ENCODE results near the gene HTR4. TPM values are rescaled to one million over a fixed set of nuclear protein-coding genes. Genes with fewer than 3 reads are reported as not detected.

Gene HTR4
- total RNA-seq, 1 experiment from 2014 or later, result not detected

DNA sequence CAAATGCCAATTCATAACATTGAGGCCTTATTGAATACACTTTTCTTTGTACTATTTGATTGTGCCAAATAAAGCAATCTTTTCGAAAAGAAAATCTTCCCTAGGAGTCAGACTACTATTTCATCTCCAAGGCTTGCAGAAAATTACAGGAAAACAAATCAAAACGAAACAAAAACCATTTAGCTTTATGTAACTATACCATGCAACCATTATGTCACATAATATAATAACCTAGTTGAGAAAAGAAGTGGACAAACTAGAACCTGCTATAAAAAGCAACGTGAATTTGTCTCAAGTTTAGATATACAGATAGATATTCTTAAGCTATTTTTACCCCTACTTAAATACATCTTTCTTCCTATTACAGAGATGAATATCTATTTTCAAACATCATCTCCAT lies 18.0 kb downstream of the HTR4 start:
- peaks cover 21% of the 10 kb centered on the region for H3K27me3 ChIP-seq (ENCODE audit: insufficient read depth, low read length)
- ATAC-seq, result no peak

More for the DNA sequence above, 18.0 kb downstream of the HTR4 start:
- no peak overlapping the region for H3K27ac ChIP-seq (ENCODE audit: low read depth, low read length)
- H2AFZ ChIP-seq (ENCODE audit: low read depth, low read length, poor library complexity, severe bottlenecking), result no peak overlapping the region
- TF ChIP-seq, protein P1, sequence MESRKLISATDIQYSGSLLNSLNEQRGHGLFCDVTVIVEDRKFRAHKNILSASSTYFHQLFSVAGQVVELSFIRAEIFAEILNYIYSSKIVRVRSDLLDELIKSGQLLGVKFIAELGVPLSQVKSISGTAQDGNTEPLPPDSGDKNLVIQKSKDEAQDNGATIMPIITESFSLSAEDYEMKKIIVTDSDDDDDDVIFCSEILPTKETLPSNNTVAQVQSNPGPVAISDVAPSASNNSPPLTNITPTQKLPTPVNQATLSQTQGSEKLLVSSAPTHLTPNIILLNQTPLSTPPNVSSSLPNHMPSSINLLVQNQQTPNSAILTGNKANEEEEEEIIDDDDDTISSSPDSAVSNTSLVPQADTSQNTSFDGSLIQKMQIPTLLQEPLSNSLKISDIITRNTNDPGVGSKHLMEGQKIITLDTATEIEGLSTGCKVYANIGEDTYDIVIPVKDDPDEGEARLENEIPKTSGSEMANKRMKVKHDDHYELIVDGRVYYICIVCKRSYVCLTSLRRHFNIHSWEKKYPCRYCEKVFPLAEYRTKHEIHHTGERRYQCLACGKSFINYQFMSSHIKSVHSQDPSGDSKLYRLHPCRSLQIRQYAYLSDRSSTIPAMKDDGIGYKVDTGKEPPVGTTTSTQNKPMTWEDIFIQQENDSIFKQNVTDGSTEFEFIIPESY (IDR thresholded peaks at IDR 0.05; ENCODE audit: extremely low read depth, insufficient replicate concordance, low read length), result no peak
- no peak for TF ChIP-seq SP1 (IDR thresholded peaks at IDR 0.05; ENCODE audit: low read depth)
- TF ChIP-seq ELF1 (IDR thresholded peaks at IDR 0.05; ENCODE audit: borderline replicate concordance, low read depth), result no peak
- TF ChIP-seq RAD21 (IDR thresholded peaks at IDR 0.05; ENCODE audit: low read depth), result no peak
- no peak for TF ChIP-seq TCF7L2 (IDR thresholded peaks at IDR 0.05; ENCODE audit: borderline replicate concordance, extremely low read depth, insufficient read depth, insufficient read length)
- TF ChIP-seq SIN3A (IDR thresholded peaks at IDR 0.05; ENCODE audit: low read depth), result no peak
- no peak for TF ChIP-seq SRF (IDR thresholded peaks at IDR 0.05; ENCODE audit: low read depth)
- TF ChIP-seq, protein P2, sequence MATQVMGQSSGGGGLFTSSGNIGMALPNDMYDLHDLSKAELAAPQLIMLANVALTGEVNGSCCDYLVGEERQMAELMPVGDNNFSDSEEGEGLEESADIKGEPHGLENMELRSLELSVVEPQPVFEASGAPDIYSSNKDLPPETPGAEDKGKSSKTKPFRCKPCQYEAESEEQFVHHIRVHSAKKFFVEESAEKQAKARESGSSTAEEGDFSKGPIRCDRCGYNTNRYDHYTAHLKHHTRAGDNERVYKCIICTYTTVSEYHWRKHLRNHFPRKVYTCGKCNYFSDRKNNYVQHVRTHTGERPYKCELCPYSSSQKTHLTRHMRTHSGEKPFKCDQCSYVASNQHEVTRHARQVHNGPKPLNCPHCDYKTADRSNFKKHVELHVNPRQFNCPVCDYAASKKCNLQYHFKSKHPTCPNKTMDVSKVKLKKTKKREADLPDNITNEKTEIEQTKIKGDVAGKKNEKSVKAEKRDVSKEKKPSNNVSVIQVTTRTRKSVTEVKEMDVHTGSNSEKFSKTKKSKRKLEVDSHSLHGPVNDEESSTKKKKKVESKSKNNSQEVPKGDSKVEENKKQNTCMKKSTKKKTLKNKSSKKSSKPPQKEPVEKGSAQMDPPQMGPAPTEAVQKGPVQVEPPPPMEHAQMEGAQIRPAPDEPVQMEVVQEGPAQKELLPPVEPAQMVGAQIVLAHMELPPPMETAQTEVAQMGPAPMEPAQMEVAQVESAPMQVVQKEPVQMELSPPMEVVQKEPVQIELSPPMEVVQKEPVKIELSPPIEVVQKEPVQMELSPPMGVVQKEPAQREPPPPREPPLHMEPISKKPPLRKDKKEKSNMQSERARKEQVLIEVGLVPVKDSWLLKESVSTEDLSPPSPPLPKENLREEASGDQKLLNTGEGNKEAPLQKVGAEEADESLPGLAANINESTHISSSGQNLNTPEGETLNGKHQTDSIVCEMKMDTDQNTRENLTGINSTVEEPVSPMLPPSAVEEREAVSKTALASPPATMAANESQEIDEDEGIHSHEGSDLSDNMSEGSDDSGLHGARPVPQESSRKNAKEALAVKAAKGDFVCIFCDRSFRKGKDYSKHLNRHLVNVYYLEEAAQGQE (IDR thresholded peaks at IDR 0.05; ENCODE audit: low read depth), result no peak
- TF ChIP-seq ZNF274 (IDR thresholded peaks at IDR 0.05; ENCODE audit: low read depth, low read length), result no peak
- no peak for TF ChIP-seq EZH2 (IDR thresholded peaks at IDR 0.05)
- TF ChIP-seq POLR2AphosphoS5 (IDR thresholded peaks at IDR 0.05; ENCODE audit: low read depth, low read length), result no peak
- TF ChIP-seq, protein P3, sequence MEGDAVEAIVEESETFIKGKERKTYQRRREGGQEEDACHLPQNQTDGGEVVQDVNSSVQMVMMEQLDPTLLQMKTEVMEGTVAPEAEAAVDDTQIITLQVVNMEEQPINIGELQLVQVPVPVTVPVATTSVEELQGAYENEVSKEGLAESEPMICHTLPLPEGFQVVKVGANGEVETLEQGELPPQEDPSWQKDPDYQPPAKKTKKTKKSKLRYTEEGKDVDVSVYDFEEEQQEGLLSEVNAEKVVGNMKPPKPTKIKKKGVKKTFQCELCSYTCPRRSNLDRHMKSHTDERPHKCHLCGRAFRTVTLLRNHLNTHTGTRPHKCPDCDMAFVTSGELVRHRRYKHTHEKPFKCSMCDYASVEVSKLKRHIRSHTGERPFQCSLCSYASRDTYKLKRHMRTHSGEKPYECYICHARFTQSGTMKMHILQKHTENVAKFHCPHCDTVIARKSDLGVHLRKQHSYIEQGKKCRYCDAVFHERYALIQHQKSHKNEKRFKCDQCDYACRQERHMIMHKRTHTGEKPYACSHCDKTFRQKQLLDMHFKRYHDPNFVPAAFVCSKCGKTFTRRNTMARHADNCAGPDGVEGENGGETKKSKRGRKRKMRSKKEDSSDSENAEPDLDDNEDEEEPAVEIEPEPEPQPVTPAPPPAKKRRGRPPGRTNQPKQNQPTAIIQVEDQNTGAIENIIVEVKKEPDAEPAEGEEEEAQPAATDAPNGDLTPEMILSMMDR (IDR thresholded peaks at IDR 0.05 in 2 of 3, conservative IDR thresholded peaks at IDR 0.05 in 1 of 3; ENCODE audit: borderline replicate concordance in 1 of 3, insufficient read depth in 1 of 3, low read depth in 2 of 3, low read length in 2 of 3), result no peak
- TF ChIP-seq, protein P4, sequence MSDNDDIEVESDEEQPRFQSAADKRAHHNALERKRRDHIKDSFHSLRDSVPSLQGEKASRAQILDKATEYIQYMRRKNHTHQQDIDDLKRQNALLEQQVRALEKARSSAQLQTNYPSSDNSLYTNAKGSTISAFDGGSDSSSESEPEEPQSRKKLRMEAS (IDR thresholded peaks at IDR 0.05), result no peak
- TF ChIP-seq CBX3 (IDR thresholded peaks at IDR 0.05; ENCODE audit: low read depth), result no peak
- no peak for TF ChIP-seq YY1 (IDR thresholded peaks at IDR 0.05; ENCODE audit: extremely low read depth, insufficient replicate concordance, low read depth, low read length)
- TF ChIP-seq CEBPB (IDR thresholded peaks at IDR 0.05; ENCODE audit: low read depth), result no peak
- TF ChIP-seq EZH2phosphoT487 (IDR thresholded peaks at IDR 0.05; ENCODE audit: borderline replicate concordance), result no peak
- no peak for TF ChIP-seq FOSL1 (IDR thresholded peaks at IDR 0.05; ENCODE audit: low read depth)
- no peak for TF ChIP-seq POLR2A (IDR thresholded peaks at IDR 0.05; ENCODE audit: borderline replicate concordance, extremely low read depth, insufficient read depth, insufficient read length)
- CTCF ChIA-PET, result no interaction called here
- H3K9me2 ChIP-seq (ENCODE audit: insufficient read depth), result no peaks in the 10 kb centered on the region
- no TSS peak for BruUV-seq (replicated peaks)
- H3K4me2 ChIP-seq (ENCODE audit: low read length), result no peak overlapping the region
- H3K79me2 ChIP-seq (ENCODE audit: insufficient read depth, low read length), result no peaks in the 10 kb centered on the region
- RAD21 ChIA-PET (ENCODE audit: low non-redundant PET in 1 of 2, low total read pairs in 2 of 2, uncharacterized antibody in 2 of 2, unreplicated experiment in 2 of 2), result no interaction called here
- H3K36me3 ChIP-seq (ENCODE audit: control insufficient read depth in 1 of 2, insufficient read depth in 2 of 2, low read length in 2 of 2), result no peaks in the 10 kb centered on the region
- intact Hi-C loops (cut with micrococcal nuclease), result no loop called here
- no peaks in the 10 kb centered on the region for H4K20me1 ChIP-seq (ENCODE audit: insufficient read depth)
- H3K9me3 ChIP-seq (ENCODE audit: control insufficient read depth in 1 of 2, insufficient read depth in 1 of 2, low read depth in 1 of 2, low read length in 2 of 2), result no peaks in the 10 kb centered on the region
- no peaks in the 10 kb centered on the region for H3K4me1 ChIP-seq (ENCODE audit: control insufficient read depth in 1 of 2, insufficient read depth in 2 of 2, low read length in 2 of 2)
- POLR2A ChIA-PET, result no interaction called here
- H3K4me3 ChIP-seq (replicated peaks in 1 of 2; ENCODE audit: low read depth in 1 of 2, low read length in 2 of 2), result no peak overlapping the region
- H3K9ac ChIP-seq (ENCODE audit: low read length), result no peak overlapping the region
- DNase-seq (ENCODE audit: low read depth, low spot score), result no peak
